Vagina (tissue), 2 donors: ENCODE results near the gene NKAIN2.

Source experiments
- POLR2A ChIP-seq, 2 donors: fragments of 450-650 bp; IDR thresholded peaks; one replicate each; pipeline ENCODE4 v1.6.1; 2017; ENCODE audit warnings: antibody characterized with exemption in 2 of 2, mild to moderate bottlenecking in 2 of 2, moderate library complexity in 2 of 2
- TF ChIP-seq, protein P1 (sequence below), 3 experiments: fragments of 450-650 bp in 2 of 3; fragments of 200-600 bp in 1 of 3; sonication (generic) in 1 of 3; IDR thresholded peaks; one replicate each; pipeline ENCODE4 v1.5.1; 2017 to 2019; ENCODE audit warnings: antibody characterized with exemption in 3 of 3, mild to moderate bottlenecking in 2 of 3, moderate library complexity in 2 of 3

DNA sequence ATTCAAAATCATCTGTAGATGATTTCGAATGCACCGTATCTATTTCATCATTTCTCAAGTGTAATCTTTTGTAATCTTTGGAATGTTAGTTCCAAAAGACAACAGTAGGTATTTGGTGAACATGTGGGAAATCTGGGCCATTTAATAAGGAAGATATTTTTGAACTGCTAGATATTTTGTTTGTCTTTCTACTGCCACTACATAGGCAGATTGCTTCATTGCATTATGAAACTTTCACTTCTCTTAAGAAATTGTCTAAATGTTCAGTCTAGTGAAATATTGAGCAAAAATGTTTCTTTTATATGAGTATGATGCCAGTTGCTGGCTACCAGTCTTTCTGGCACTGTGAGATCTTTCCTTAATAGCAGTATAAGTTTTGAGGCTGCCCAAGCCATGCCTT lies 630.8 kb downstream of the NKAIN2 start:
- TF ChIP-seq, protein P1, sequence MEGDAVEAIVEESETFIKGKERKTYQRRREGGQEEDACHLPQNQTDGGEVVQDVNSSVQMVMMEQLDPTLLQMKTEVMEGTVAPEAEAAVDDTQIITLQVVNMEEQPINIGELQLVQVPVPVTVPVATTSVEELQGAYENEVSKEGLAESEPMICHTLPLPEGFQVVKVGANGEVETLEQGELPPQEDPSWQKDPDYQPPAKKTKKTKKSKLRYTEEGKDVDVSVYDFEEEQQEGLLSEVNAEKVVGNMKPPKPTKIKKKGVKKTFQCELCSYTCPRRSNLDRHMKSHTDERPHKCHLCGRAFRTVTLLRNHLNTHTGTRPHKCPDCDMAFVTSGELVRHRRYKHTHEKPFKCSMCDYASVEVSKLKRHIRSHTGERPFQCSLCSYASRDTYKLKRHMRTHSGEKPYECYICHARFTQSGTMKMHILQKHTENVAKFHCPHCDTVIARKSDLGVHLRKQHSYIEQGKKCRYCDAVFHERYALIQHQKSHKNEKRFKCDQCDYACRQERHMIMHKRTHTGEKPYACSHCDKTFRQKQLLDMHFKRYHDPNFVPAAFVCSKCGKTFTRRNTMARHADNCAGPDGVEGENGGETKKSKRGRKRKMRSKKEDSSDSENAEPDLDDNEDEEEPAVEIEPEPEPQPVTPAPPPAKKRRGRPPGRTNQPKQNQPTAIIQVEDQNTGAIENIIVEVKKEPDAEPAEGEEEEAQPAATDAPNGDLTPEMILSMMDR (IDR thresholded peaks at IDR 0.05): no peak
- TF ChIP-seq POLR2A (IDR thresholded peaks at IDR 0.05): no peak
